Measurements from ENCODE around the gene RIC3.

RIC3 gene

GRCh38 chr11:8089791-8090510 is 78.9 kb downstream of the RIC3 start:
- no CpG with 5 or more reads among the region's 17 CpGs for WGBS (ENCODE audit: insufficient coverage, insufficient read length)
- H3K36me3 ChIP-seq (ENCODE audit: control insufficient read depth, insufficient read depth, low read length), result peaks cover 5% of the 10 kb centered on the region; the same call in 1 of the 2 replicates
- H3K4me3 ChIP-seq (ENCODE audit: low read length), result no peak overlapping the region
- H3K27me3 ChIP-seq (ENCODE audit: control insufficient read depth, insufficient read depth, low read length), result no peaks in the 10 kb centered on the region
- H3K9me3 ChIP-seq (ENCODE audit: control insufficient read depth, insufficient read depth, low read length), result no peaks in the 10 kb centered on the region
- H3K4me1 ChIP-seq (ENCODE audit: control insufficient read depth, insufficient read depth, low read length), result peaks cover 6% of the 10 kb centered on the region; the same call in 1 of the 2 replicates
- DNase-seq (ENCODE audit: low read depth, low spot score), result no peak
- H3K27ac ChIP-seq (ENCODE audit: low read length), result no peak overlapping the region

GRCh38 chr11:8087756-8088155 is 81.1 kb downstream of the RIC3 start:
- H3K27ac ChIP-seq (ENCODE audit: low read length), result no peak overlapping the region
- no peaks in the 10 kb centered on the region for H3K36me3 ChIP-seq (ENCODE audit: control insufficient read depth, insufficient read depth, low read length)
- no peak overlapping the region for H3K4me3 ChIP-seq (ENCODE audit: low read length)
- no CpG with 5 or more reads among the region's 3 CpGs for WGBS (ENCODE audit: insufficient coverage, insufficient read length)
- peaks cover 15% of the 10 kb centered on the region for H3K4me1 ChIP-seq (ENCODE audit: control insufficient read depth, insufficient read depth, low read length)
- H3K9me3 ChIP-seq (ENCODE audit: control insufficient read depth, insufficient read depth, low read length), result no peaks in the 10 kb centered on the region
- DNase-seq (ENCODE audit: low read depth, low spot score), result no peak
- no peaks in the 10 kb centered on the region for H3K27me3 ChIP-seq (ENCODE audit: control insufficient read depth, insufficient read depth, low read length)

- H3K27me3 ChIP-seq (ENCODE audit: control insufficient read depth, insufficient read depth, low read length), result no peaks in the 10 kb centered on the region
- no peaks in the 10 kb centered on the region for H3K9me3 ChIP-seq (ENCODE audit: control insufficient read depth, insufficient read depth, low read length)
- no CpG with 5 or more reads among the region's 4 CpGs for WGBS (ENCODE audit: insufficient coverage, insufficient read length)
- no peak for DNase-seq (ENCODE audit: low read depth, low spot score)
- no peak overlapping the region for H3K27ac ChIP-seq (ENCODE audit: low read length)
- H3K36me3 ChIP-seq (ENCODE audit: control insufficient read depth, insufficient read depth, low read length), result no peaks in the 10 kb centered on the region
- no peak overlapping the region for H3K4me3 ChIP-seq (ENCODE audit: low read length)
- H3K4me1 ChIP-seq (ENCODE audit: control insufficient read depth, insufficient read depth, low read length), result peaks cover 15% of the 10 kb centered on the region
Measured at GRCh38 chr11:8087185-8087584, 81.6 kb downstream of the RIC3 start.

- WGBS (ENCODE audit: insufficient coverage, insufficient read length), result no CpG with 5 or more reads among the region's 7 CpGs
- no peak for DNase-seq (ENCODE audit: low read depth, low spot score)
- Histone ChIP-seq H3K4me1 (ENCODE audit: control insufficient read depth, insufficient read depth, low read length) (peaks cover 18% of the 10 kb centered on the region), H3K27ac (ENCODE audit: low read length) (no peak overlapping the region), H3K4me3 (ENCODE audit: low read length) (no peak overlapping the region), H3K27me3 (ENCODE audit: control insufficient read depth, insufficient read depth, low read length) (no peaks in the 10 kb centered on the region; the same call in 1 of the 2 replicates), H3K9me3 (ENCODE audit: control insufficient read depth, insufficient read depth, low read length) (no peaks in the 10 kb centered on the region), H3K36me3 (ENCODE audit: control insufficient read depth, insufficient read depth, low read length) (no peaks in the 10 kb centered on the region)
Measured at GRCh38 chr11:8086571-8086970, 82.3 kb downstream of the RIC3 start.

GRCh38 chr11:8086001-8086479 is 82.8 kb downstream of the RIC3 start:
- Histone ChIP-seq H3K4me3 (ENCODE audit: low read length) (no peak overlapping the region), H3K27me3 (ENCODE audit: control insufficient read depth, insufficient read depth, low read length) (no peaks in the 10 kb centered on the region; the same call in 1 of the 2 replicates), H3K27ac (ENCODE audit: low read length) (no peak overlapping the region), H3K4me1 (ENCODE audit: control insufficient read depth, insufficient read depth, low read length) (peaks cover 19% of the 10 kb centered on the region), H3K9me3 (ENCODE audit: control insufficient read depth, insufficient read depth, low read length) (no peaks in the 10 kb centered on the region), H3K36me3 (ENCODE audit: control insufficient read depth, insufficient read depth, low read length) (no peaks in the 10 kb centered on the region)
- no peak for DNase-seq (ENCODE audit: low read depth, low spot score)
- no CpG with 5 or more reads among the region's 8 CpGs for WGBS (ENCODE audit: insufficient coverage, insufficient read length)

- H3K36me3 ChIP-seq (ENCODE audit: control insufficient read depth, insufficient read depth, low read length), result no peaks in the 10 kb centered on the region
- no peak for DNase-seq (ENCODE audit: low read depth, low spot score)
- H3K4me1 ChIP-seq (ENCODE audit: control insufficient read depth, insufficient read depth, low read length), result peaks cover 19% of the 10 kb centered on the region
- WGBS (ENCODE audit: insufficient coverage, insufficient read length), result no CpG with 5 or more reads among the region's 11 CpGs
- no peak overlapping the region for H3K4me3 ChIP-seq (ENCODE audit: low read length)
- H3K27me3 ChIP-seq (ENCODE audit: control insufficient read depth, insufficient read depth, low read length), result no peaks in the 10 kb centered on the region; the same call in 1 of the 2 replicates
- no peak overlapping the region for H3K27ac ChIP-seq (ENCODE audit: low read length)
- no peaks in the 10 kb centered on the region for H3K9me3 ChIP-seq (ENCODE audit: control insufficient read depth, insufficient read depth, low read length)
Measured at GRCh38 chr11:8085011-8085645, 83.7 kb downstream of the RIC3 start.

- WGBS (ENCODE audit: insufficient coverage, insufficient read length), result no CpG with 5 or more reads among the region's 6 CpGs
- no peaks in the 10 kb centered on the region; the same call in 1 of the 2 replicates for H3K27me3 ChIP-seq (ENCODE audit: control insufficient read depth, insufficient read depth, low read length)
- no peaks in the 10 kb centered on the region for H3K36me3 ChIP-seq (ENCODE audit: control insufficient read depth, insufficient read depth, low read length)
- H3K27ac ChIP-seq (ENCODE audit: low read length), result no peak overlapping the region
- no peaks in the 10 kb centered on the region for H3K9me3 ChIP-seq (ENCODE audit: control insufficient read depth, insufficient read depth, low read length)
- DNase-seq (ENCODE audit: low read depth, low spot score), result no peak
- H3K4me1 ChIP-seq (ENCODE audit: control insufficient read depth, insufficient read depth, low read length), result peaks cover 19% of the 10 kb centered on the region
- H3K4me3 ChIP-seq (ENCODE audit: low read length), result no peak overlapping the region
Measured at GRCh38 chr11:8084352-8084751, 84.5 kb downstream of the RIC3 start.

GRCh38 chr11:8083871-8084281 is 84.9 kb downstream of the RIC3 start:
- Histone ChIP-seq H3K4me3 (ENCODE audit: low read length) (no peak overlapping the region), H3K4me1 (ENCODE audit: control insufficient read depth, insufficient read depth, low read length) (peaks cover 19% of the 10 kb centered on the region)
- no CpG with 5 or more reads among the region's 1 CpG for WGBS (ENCODE audit: insufficient coverage, insufficient read length)

GRCh38 chr11:8083088-8083395 is 85.8 kb downstream of the RIC3 start:
- no peak overlapping the region for H3K27ac ChIP-seq (ENCODE audit: low read length)
- H3K4me1 ChIP-seq (ENCODE audit: control insufficient read depth, insufficient read depth, low read length), result peaks cover 19% of the 10 kb centered on the region
- no CpG with 5 or more reads among the region's 9 CpGs for WGBS (ENCODE audit: insufficient coverage, insufficient read length)
- H3K27me3 ChIP-seq (ENCODE audit: control insufficient read depth, insufficient read depth, low read length), result no peaks in the 10 kb centered on the region; the same call in 1 of the 2 replicates
- H3K9me3 ChIP-seq (ENCODE audit: control insufficient read depth, insufficient read depth, low read length), result no peaks in the 10 kb centered on the region
- H3K4me3 ChIP-seq (ENCODE audit: low read length), result no peak overlapping the region
- no peak for DNase-seq (ENCODE audit: low read depth, low spot score)
- no peaks in the 10 kb centered on the region for H3K36me3 ChIP-seq (ENCODE audit: control insufficient read depth, insufficient read depth, low read length)

More at GRCh38 chr11:8083871-8084281, 84.9 kb downstream of the RIC3 start:
- no peaks in the 10 kb centered on the region for H3K9me3 ChIP-seq (ENCODE audit: control insufficient read depth, insufficient read depth, low read length)
- no peaks in the 10 kb centered on the region; the same call in 1 of the 2 replicates for H3K27me3 ChIP-seq (ENCODE audit: control insufficient read depth, insufficient read depth, low read length)
- no peak overlapping the region for H3K27ac ChIP-seq (ENCODE audit: low read length)
- no peaks in the 10 kb centered on the region for H3K36me3 ChIP-seq (ENCODE audit: control insufficient read depth, insufficient read depth, low read length)
- no peak for DNase-seq (ENCODE audit: low read depth, low spot score)

GRCh38 chr11:8082391-8083087 is 86.3 kb downstream of the RIC3 start:
- no peaks in the 10 kb centered on the region for H3K9me3 ChIP-seq (ENCODE audit: control insufficient read depth, insufficient read depth, low read length)

More at GRCh38 chr11:8082391-8083087, 86.3 kb downstream of the RIC3 start:
- DNase-seq (ENCODE audit: low read depth, low spot score), result no peak
- Histone ChIP-seq H3K36me3 (ENCODE audit: control insufficient read depth, insufficient read depth, low read length) (no peaks in the 10 kb centered on the region), H3K27me3 (ENCODE audit: control insufficient read depth, insufficient read depth, low read length) (no peaks in the 10 kb centered on the region; the same call in 1 of the 2 replicates), H3K4me1 (ENCODE audit: control insufficient read depth, insufficient read depth, low read length) (peaks cover 19% of the 10 kb centered on the region), H3K4me3 (ENCODE audit: low read length) (no peak overlapping the region), H3K27ac (ENCODE audit: low read length) (no peak overlapping the region)
- no CpG with 5 or more reads among the region's 15 CpGs for WGBS (ENCODE audit: insufficient coverage, insufficient read length)
